Body of pancreas (tissue), 4 donors: ENCODE data around the gene FAM193A.

Experiments
- CTCF ChIP-seq, 7 experiments: fragments of 450-650 bp in 4 of 7; fragments of 200-600 bp in 3 of 7; sonication (generic) in 3 of 7; IDR thresholded peaks; one replicate each; pipeline ENCODE4 v1.5.1; 2016 to 2019; ENCODE audit warnings: antibody characterized with exemption in 7 of 7
- POLR2A ChIP-seq, 3 donors: fragments of 450-650 bp; IDR thresholded peaks; one replicate each; pipeline ENCODE4 v1.6.1; 2016; ENCODE audit warnings: antibody characterized with exemption in 3 of 3, mild to moderate bottlenecking in 2 of 3

GRCh38 chr4:2526559-2526958 is 9.9 kb upstream of the FAM193A start:
- no peak for TF ChIP-seq CTCF (IDR thresholded peaks at IDR 0.05)
- no peak for TF ChIP-seq POLR2A (IDR thresholded peaks at IDR 0.05)
